HepG2 (cell line): Measurements from ENCODE around the gene TSPYL2. TPM values are rescaled to one million over a fixed set of nuclear protein-coding genes. Genes with fewer than 3 reads are reported as not detected.

Experiments
- ARNTL ChIP-seq: sonication (generic); formaldehyde crosslinking; IDR thresholded peaks from 2 replicates; pipeline ENCODE4 v1.4.0; 2020; ENCODE audit warnings: mild to moderate bottlenecking, missing genetic modification reagents
- GATAD2A ChIP-seq: IDR thresholded peaks from 2 replicates; pipeline ENCODE4 v1.6.1; 2016
- SPEN ChIP-seq: sonication (generic); formaldehyde crosslinking; IDR thresholded peaks from 2 replicates; pipeline ENCODE4 v1.5.1; 2020; ENCODE audit warnings: low read depth, mild to moderate bottlenecking, missing genetic modification reagents
- TAF1 ChIP-seq: sonication (generic); formaldehyde crosslinking; IDR thresholded peaks from 2 replicates; pipeline ENCODE4 v1.4.0; 2020; ENCODE audit warnings: missing genetic modification reagents
- ZBTB39 ChIP-seq: sonication (generic); formaldehyde crosslinking; IDR thresholded peaks from 2 replicates; pipeline ENCODE4 v1.5.0; 2020; ENCODE audit warnings: missing genetic modification reagents
- ZBTB40 ChIP-seq, 2 experiments: fragments of 450-650 bp in 1 of 2; sonication (generic) in 1 of 2; formaldehyde crosslinking in 1 of 2; IDR thresholded peaks; 2 replicates each; pipeline versions ENCODE4 v1.6.1 to v1.8.0; 2016 to 2022; ENCODE audit warnings: antibody characterized with exemption in 1 of 2, mild to moderate bottlenecking in 1 of 2, missing genetic modification reagents in 1 of 2
- ZFP82 ChIP-seq: sonication (generic); formaldehyde crosslinking; IDR thresholded peaks from 2 replicates; pipeline ENCODE4 v1.5.1; 2020; ENCODE audit warnings: mild to moderate bottlenecking, missing genetic modification reagents, borderline replicate concordance
- ZFYVE20 ChIP-seq: sonication (generic); formaldehyde crosslinking; IDR thresholded peaks from 2 replicates; pipeline ENCODE4 v1.8.0; 2023; ENCODE audit warnings: low read depth, mild to moderate bottlenecking, moderate library complexity, missing genetic modification reagents, borderline replicate concordance
- ZNF281 ChIP-seq: sonication (generic); formaldehyde crosslinking; IDR thresholded peaks from 2 replicates; pipeline ENCODE4 v1.4.0; 2020; ENCODE audit warnings: missing genetic modification reagents, borderline replicate concordance
- polyA plus RNA-seq, 8 experiments: library from polyadenylated mRNA; depleted of rRNA in 3 of 8; stranded (reverse) in 7 of 8; unstranded in 1 of 8; fragments of >200 nt; fragmentation: Illumina TruSeq in 4 of 8; extraction: Trizol in 4 of 8; gene quantifications; 2 replicates each; pipeline versions ENCODE4 v1.2.1 to v1.2.3, GENCODE V29; 2011 to 2016; ENCODE audit warnings: low read depth in 4 of 8, missing spikeins in 1 of 8, mixed read lengths in 1 of 8; ENCODE audit not compliant: insufficient read depth in 1 of 8
- total RNA-seq, 5 experiments: library from RNA; depleted of rRNA; stranded (reverse); fragments of >200 nt; fragmentation: Illumina TruSeq; extraction: Trizol; gene quantifications; 2 replicates each; pipeline ENCODE4 v1.2.3, GENCODE V29; 2016; ENCODE audit warnings: low read depth in 1 of 5
- TF ChIP-seq, protein P1 (sequence below): sonication (generic); formaldehyde crosslinking; IDR thresholded peaks from 2 replicates; pipeline ENCODE4 v1.5.0; 2020; ENCODE audit warnings: mild to moderate bottlenecking, missing genetic modification reagents, moderate library complexity
- TF ChIP-seq, protein P2 (sequence below): IDR thresholded peaks from 2 replicates; pipeline ENCODE4 v1.6.1; 2012; ENCODE audit warnings: inconsistent platforms

TSPYL2 gene
- total and polyA plus RNA-seq, 2 of the 13 experiments (the other 11 are each of a cell fraction or from before 2014, with no cell fraction given): 10.1 to 15.5 TPM

GRCh38 chrX:53071604-53072417, 10.4 kb upstream of the TSPYL2 start (continued):
- TF ChIP-seq GATAD2A (CRISPR knock-in tag): 0 out of 2 replicates have a peak, but pooled peaks have one; percentile 20
- TF ChIP-seq, protein P1, sequence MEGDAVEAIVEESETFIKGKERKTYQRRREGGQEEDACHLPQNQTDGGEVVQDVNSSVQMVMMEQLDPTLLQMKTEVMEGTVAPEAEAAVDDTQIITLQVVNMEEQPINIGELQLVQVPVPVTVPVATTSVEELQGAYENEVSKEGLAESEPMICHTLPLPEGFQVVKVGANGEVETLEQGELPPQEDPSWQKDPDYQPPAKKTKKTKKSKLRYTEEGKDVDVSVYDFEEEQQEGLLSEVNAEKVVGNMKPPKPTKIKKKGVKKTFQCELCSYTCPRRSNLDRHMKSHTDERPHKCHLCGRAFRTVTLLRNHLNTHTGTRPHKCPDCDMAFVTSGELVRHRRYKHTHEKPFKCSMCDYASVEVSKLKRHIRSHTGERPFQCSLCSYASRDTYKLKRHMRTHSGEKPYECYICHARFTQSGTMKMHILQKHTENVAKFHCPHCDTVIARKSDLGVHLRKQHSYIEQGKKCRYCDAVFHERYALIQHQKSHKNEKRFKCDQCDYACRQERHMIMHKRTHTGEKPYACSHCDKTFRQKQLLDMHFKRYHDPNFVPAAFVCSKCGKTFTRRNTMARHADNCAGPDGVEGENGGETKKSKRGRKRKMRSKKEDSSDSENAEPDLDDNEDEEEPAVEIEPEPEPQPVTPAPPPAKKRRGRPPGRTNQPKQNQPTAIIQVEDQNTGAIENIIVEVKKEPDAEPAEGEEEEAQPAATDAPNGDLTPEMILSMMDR (CRISPR knock-in tag): peak; percentile 84
- TF ChIP-seq ZBTB40 (IDR thresholded peaks at IDR 0.05): no peak
- TF ChIP-seq ZBTB40 (CRISPR knock-in tag; IDR thresholded peaks at IDR 0.05): no peak
- TF ChIP-seq, protein P2, sequence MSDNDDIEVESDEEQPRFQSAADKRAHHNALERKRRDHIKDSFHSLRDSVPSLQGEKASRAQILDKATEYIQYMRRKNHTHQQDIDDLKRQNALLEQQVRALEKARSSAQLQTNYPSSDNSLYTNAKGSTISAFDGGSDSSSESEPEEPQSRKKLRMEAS: peak; percentile 55
- 0 out of 2 replicates have a peak, but pooled peaks have one; percentile 66 for TF ChIP-seq ZBTB39 (CRISPR knock-in tag)
- TF ChIP-seq ZFYVE20: no peak
- no peak for TF ChIP-seq ZFP82 (CRISPR knock-in tag)
- no peak for TF ChIP-seq SPEN (CRISPR knock-in tag)
- TF ChIP-seq ARNTL (CRISPR knock-in tag): 0 out of 2 replicates have a peak, but pooled peaks have one; percentile 34
- TF ChIP-seq TAF1 (CRISPR knock-in tag): no peak
- TF ChIP-seq ZNF281 (CRISPR knock-in tag): peak; percentile 74
